ENCODE data around the gene TMUB2.

The TMUB2 gene

DNA sequence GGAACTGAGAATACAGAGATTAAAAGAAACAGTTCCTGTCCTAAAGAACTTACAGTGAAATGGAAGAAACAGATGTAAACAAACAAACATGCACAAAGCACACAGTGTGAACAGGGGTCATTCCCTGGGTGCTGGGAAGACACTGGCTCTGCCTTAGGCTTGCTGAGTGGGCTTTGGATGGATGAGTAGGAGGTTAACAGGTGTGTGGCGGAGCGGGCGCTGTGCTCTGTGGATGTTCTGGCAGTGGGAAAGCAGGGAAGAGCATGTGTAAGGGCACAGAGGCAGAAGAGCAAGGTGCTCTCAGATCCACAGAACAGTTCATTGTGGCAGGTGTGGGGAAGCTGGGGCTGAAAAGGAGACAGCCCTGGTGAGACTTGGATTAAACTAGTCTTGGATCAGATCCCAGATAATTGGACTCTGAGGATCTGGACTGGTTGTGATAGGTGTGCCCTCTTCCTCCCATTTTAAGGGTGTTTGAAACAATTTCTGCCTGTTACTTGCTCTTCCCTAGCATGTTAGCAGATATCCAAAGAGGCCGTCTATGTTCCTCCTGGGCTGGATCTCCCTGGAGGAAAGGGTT is 36.9 kb upstream of the TMUB2 start:
- H3K4me1 ChIP-seq (ENCODE audit: insufficient read depth, low read length, severe bottlenecking), result no peaks in the 10 kb centered on the region
- H3K9me3 ChIP-seq (ENCODE audit: low read length), result no peaks in the 10 kb centered on the region
- peaks cover 48% of the 10 kb centered on the region for H3K36me3 ChIP-seq (ENCODE audit: insufficient read depth, low read length)
- H3K4me3 ChIP-seq (ENCODE audit: low read depth, low read length, poor library complexity, severe bottlenecking), result no peak overlapping the region
- H3K9ac ChIP-seq (ENCODE audit: low read length), result no peak overlapping the region
- H2AFZ ChIP-seq (ENCODE audit: low read length), result no peak overlapping the region
- no peaks in the 10 kb centered on the region for H4K20me1 ChIP-seq (ENCODE audit: insufficient read depth, low read length)
- no peak overlapping the region for H3K27ac ChIP-seq (ENCODE audit: low read depth, low read length, poor library complexity, severe bottlenecking)
- no peaks in the 10 kb centered on the region for H3K27me3 ChIP-seq (ENCODE audit: insufficient read depth, low read length)
- H3K4me2 ChIP-seq (ENCODE audit: low read length), result no peak overlapping the region
- no peaks in the 10 kb centered on the region for H3F3A ChIP-seq (ENCODE audit: insufficient read depth, low read length)
- H3K9me2 ChIP-seq (ENCODE audit: low read depth, low read length), result no peaks in the 10 kb centered on the region
- H3K79me2 ChIP-seq (ENCODE audit: insufficient read depth, low read length), result no peaks in the 10 kb centered on the region; the same call in 1 of the 2 replicates
- no peak for TF ChIP-seq EZH2 (IDR thresholded peaks at IDR 0.05; ENCODE audit: borderline replicate concordance, low read length)
- TF ChIP-seq, protein P1, sequence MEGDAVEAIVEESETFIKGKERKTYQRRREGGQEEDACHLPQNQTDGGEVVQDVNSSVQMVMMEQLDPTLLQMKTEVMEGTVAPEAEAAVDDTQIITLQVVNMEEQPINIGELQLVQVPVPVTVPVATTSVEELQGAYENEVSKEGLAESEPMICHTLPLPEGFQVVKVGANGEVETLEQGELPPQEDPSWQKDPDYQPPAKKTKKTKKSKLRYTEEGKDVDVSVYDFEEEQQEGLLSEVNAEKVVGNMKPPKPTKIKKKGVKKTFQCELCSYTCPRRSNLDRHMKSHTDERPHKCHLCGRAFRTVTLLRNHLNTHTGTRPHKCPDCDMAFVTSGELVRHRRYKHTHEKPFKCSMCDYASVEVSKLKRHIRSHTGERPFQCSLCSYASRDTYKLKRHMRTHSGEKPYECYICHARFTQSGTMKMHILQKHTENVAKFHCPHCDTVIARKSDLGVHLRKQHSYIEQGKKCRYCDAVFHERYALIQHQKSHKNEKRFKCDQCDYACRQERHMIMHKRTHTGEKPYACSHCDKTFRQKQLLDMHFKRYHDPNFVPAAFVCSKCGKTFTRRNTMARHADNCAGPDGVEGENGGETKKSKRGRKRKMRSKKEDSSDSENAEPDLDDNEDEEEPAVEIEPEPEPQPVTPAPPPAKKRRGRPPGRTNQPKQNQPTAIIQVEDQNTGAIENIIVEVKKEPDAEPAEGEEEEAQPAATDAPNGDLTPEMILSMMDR (IDR thresholded peaks at IDR 0.05; ENCODE audit: low read length), result no peak

DNA sequence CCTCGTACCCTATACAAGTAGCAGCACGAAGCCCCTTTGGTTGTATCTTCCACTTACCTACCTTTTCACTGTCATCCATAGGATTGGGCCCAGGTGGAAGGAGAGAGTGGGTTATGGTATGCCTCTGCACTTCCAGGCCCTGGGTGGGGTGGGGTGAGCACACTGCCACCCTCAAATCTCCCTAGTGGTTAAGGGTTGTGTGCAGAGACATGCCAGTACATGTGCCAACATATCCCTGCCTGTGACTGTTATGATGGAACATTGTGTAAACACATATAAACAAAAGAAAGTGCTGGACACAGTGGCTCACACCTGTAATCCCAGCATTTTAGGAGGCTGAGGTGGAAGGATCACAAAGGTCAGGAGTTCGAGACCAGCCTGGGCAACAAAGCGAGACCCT is 33.9 kb upstream of the TMUB2 start:
- no peak overlapping the region for H3K4me2 ChIP-seq (ENCODE audit: low read length)
- H3K9ac ChIP-seq (ENCODE audit: low read length), result no peak overlapping the region
- H3F3A ChIP-seq (ENCODE audit: insufficient read depth, low read length), result no peaks in the 10 kb centered on the region
- no peaks in the 10 kb centered on the region for H3K4me1 ChIP-seq (ENCODE audit: insufficient read depth, low read length, severe bottlenecking)
- no peaks in the 10 kb centered on the region for H3K9me2 ChIP-seq (ENCODE audit: low read depth, low read length)
- no peaks in the 10 kb centered on the region for H3K9me3 ChIP-seq (ENCODE audit: low read length)
- no peak overlapping the region for H3K27ac ChIP-seq (ENCODE audit: low read depth, low read length, poor library complexity, severe bottlenecking)
- H3K27me3 ChIP-seq (ENCODE audit: insufficient read depth, low read length), result no peaks in the 10 kb centered on the region
- H3K79me2 ChIP-seq (ENCODE audit: insufficient read depth, low read length), result no peaks in the 10 kb centered on the region; the same call in 1 of the 2 replicates
- TF ChIP-seq EZH2 (IDR thresholded peaks at IDR 0.05; ENCODE audit: borderline replicate concordance, low read length), result no peak
- TF ChIP-seq, protein P1 (IDR thresholded peaks at IDR 0.05; ENCODE audit: low read length), result no peak
- H3K4me3 ChIP-seq (ENCODE audit: low read depth, low read length, poor library complexity, severe bottlenecking), result no peak overlapping the region
- no peak overlapping the region for H2AFZ ChIP-seq (ENCODE audit: low read length)
- no peaks in the 10 kb centered on the region for H4K20me1 ChIP-seq (ENCODE audit: insufficient read depth, low read length)
- peaks cover 34% of the 10 kb centered on the region for H3K36me3 ChIP-seq (ENCODE audit: insufficient read depth, low read length)

DNA sequence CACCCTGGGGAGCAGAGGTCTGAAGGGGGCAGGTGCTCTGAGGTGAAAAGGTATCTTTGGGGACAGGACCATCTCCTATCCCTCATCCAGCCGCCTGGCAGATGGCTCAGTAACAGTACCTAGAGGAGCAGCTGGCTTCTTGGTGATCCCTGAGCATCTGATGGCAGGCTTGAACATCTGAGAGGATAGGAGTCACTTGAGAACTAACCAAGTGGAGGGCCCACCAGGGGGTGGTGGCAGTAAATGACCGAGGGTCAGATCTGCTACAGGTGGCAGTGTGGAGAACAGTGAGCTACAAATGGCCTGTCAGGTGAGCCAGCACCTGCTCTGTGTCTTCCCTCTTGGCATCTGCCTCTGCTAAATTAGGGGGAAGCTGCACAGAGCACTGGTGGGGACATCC is 31.3 kb upstream of the TMUB2 start:
- no peaks in the 10 kb centered on the region for H3K27me3 ChIP-seq (ENCODE audit: insufficient read depth, low read length)
- no peaks in the 10 kb centered on the region for H3K9me2 ChIP-seq (ENCODE audit: low read depth, low read length)
- H3K4me1 ChIP-seq (ENCODE audit: insufficient read depth, low read length, severe bottlenecking), result no peaks in the 10 kb centered on the region
- H3K79me2 ChIP-seq (ENCODE audit: insufficient read depth, low read length), result no peaks in the 10 kb centered on the region; the same call in 1 of the 2 replicates
- H3K27ac ChIP-seq (ENCODE audit: low read depth, low read length, poor library complexity, severe bottlenecking), result no peak overlapping the region
- peaks cover 27% of the 10 kb centered on the region for H3K36me3 ChIP-seq (ENCODE audit: insufficient read depth, low read length)
- H3K9me3 ChIP-seq (ENCODE audit: low read length), result no peaks in the 10 kb centered on the region
- no peak overlapping the region for H3K9ac ChIP-seq (ENCODE audit: low read length)
- TF ChIP-seq EZH2 (IDR thresholded peaks at IDR 0.05; ENCODE audit: borderline replicate concordance, low read length), result no peak
- TF ChIP-seq, protein P1 (IDR thresholded peaks at IDR 0.05; ENCODE audit: low read length), result no peak
- no peak overlapping the region for H2AFZ ChIP-seq (ENCODE audit: low read length)
- H3K4me3 ChIP-seq (ENCODE audit: low read depth, low read length, poor library complexity, severe bottlenecking), result no peak overlapping the region
- H3K4me2 ChIP-seq (ENCODE audit: low read length), result no peak overlapping the region
- no peaks in the 10 kb centered on the region for H3F3A ChIP-seq (ENCODE audit: insufficient read depth, low read length)
- H4K20me1 ChIP-seq (ENCODE audit: insufficient read depth, low read length), result no peaks in the 10 kb centered on the region

All from OCI-LY1 (cell line).